Activated CD4-positive, alpha-beta T cell treated with anti-CD3 and anti-CD28 coated beads, Interleukin-2, amount 10 ng/mL, durations not matched to agents 24 days and 14 days (primary cell): ENCODE results near the gene NQO2. TPM values are rescaled to one million over a fixed set of nuclear protein-coding genes. Genes with fewer than 3 reads are reported as not detected.
"Not testable (repeated sequence)": the region's sequence is repeated elsewhere in the genome, so short reads cannot be mapped to it uniquely, and the experiment has no call there.

ENCODE experiments used
- DNase-seq: peaks from one replicate; pipeline ENCODE4 v3.0.0; 2022
- H3K27ac Mint-ChIP-seq: one replicate; pipeline ENCODE4 v1.8.0; 2022; ENCODE audit warnings: mild to moderate bottlenecking, mixed read lengths
- H3K27me3 Mint-ChIP-seq: one replicate; pipeline ENCODE4 v1.8.0; 2022; ENCODE audit warnings: mixed read lengths
- H3K36me3 Mint-ChIP-seq: one replicate; pipeline ENCODE4 v1.8.0; 2022; ENCODE audit warnings: low read depth, mild to moderate bottlenecking, mixed read lengths
- H3K4me1 Mint-ChIP-seq: one replicate; pipeline ENCODE4 v1.8.0; 2021; ENCODE audit warnings: mixed read lengths
- H3K4me3 Mint-ChIP-seq: one replicate; pipeline ENCODE4 v1.8.0; 2022; ENCODE audit warnings: mild to moderate bottlenecking, moderate library complexity, mixed read lengths
- H3K9me3 Mint-ChIP-seq: one replicate; pipeline ENCODE4 v1.8.0; 2021; ENCODE audit warnings: mixed read lengths
- intact Hi-C: fragments of 100-400 bp; cut with micrococcal nuclease; formaldehyde crosslinking; loops from one replicate; pipeline ENCODE4 v1.15.1; 2023
- total RNA-seq: library from RNA; stranded (reverse); gene quantifications from 2 replicates; pipeline ENCODE4 v1.2.3, GENCODE V29; 2022

The NQO2 gene
- total RNA-seq, 1 donor from 2014 or later, result 29.1 TPM

DNA sequence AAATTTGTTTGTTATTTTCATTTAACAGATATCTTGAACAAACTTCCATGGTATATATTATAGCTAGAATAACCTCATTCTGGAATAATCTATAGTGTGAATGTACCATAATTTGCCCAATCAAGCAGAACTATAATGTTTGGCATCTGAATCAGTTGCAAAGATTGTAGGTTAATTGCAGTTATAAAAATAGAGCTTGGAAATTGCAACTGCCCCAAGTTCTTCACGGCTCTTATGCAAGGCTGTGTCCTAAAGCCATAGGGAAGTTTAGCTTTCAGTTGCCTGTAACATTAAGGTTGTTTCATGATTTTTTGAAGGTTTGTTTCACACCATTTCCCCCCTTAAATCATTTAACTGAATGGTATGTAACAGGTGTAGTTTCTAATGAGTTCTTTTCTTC lies 19.4 kb downstream of the NQO2 start:
- H3K9me3 Mint-ChIP-seq, result no peaks in the 10 kb centered on the region
- H3K27ac Mint-ChIP-seq, result no peak overlapping the region
- DNase-seq, result no peak
- H3K27me3 Mint-ChIP-seq, result no peaks in the 10 kb centered on the region
- H3K36me3 Mint-ChIP-seq, result peaks cover 55% of the 10 kb centered on the region
- peaks cover 29% of the 10 kb centered on the region for H3K4me1 Mint-ChIP-seq
- intact Hi-C loops, result no loop called here
- H3K4me3 Mint-ChIP-seq, result no peak overlapping the region

DNA sequence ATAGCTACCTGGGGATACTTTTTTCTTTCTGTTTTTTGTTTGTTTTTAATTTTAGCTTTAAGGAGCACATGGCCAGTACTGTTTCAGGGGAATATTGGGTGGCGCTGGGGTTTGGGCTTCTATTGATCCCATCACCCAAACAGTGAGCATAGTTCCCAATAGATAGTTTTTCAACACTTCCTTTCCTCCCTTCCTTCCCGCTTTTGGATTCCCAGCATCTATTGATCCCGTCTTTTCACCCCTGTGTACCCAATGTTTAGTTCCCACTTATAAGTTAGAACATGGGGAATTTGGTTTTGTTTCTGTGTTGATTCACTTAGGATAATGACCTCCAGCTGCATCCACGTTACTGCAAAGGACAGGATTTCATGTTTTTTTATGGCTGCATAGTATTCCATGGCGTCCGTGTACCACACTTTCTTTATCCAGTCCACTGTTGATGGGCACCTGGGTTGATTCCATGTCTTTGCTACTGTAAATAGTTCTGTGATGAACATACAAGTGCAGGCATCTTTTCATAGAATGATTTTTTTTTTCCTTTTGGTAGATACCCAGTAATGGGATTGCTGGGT lies 20.1 kb downstream of the NQO2 start:
- Mint-ChIP-seq H3K36me3 (peaks cover 49% of the 10 kb centered on the region), H3K27ac (no peak overlapping the region), H3K4me3 (no peak overlapping the region), H3K9me3 (no peaks in the 10 kb centered on the region), H3K27me3 (no peaks in the 10 kb centered on the region), H3K4me1 (peaks cover 35% of the 10 kb centered on the region)
- DNase-seq, result no peak
- intact Hi-C loops, result no loop called here

GRCh38 chr6:3020976-3021598 lies 21.4 kb downstream of the NQO2 start:
- H3K27me3 Mint-ChIP-seq, DNase-seq, H3K4me3 Mint-ChIP-seq, H3K27ac Mint-ChIP-seq, H3K9me3 Mint-ChIP-seq, intact Hi-C loops: not testable (repeated sequence)
- Mint-ChIP-seq H3K36me3 (peaks cover 42% of the 10 kb centered on the region), H3K4me1 (peaks cover 44% of the 10 kb centered on the region)

DNA sequence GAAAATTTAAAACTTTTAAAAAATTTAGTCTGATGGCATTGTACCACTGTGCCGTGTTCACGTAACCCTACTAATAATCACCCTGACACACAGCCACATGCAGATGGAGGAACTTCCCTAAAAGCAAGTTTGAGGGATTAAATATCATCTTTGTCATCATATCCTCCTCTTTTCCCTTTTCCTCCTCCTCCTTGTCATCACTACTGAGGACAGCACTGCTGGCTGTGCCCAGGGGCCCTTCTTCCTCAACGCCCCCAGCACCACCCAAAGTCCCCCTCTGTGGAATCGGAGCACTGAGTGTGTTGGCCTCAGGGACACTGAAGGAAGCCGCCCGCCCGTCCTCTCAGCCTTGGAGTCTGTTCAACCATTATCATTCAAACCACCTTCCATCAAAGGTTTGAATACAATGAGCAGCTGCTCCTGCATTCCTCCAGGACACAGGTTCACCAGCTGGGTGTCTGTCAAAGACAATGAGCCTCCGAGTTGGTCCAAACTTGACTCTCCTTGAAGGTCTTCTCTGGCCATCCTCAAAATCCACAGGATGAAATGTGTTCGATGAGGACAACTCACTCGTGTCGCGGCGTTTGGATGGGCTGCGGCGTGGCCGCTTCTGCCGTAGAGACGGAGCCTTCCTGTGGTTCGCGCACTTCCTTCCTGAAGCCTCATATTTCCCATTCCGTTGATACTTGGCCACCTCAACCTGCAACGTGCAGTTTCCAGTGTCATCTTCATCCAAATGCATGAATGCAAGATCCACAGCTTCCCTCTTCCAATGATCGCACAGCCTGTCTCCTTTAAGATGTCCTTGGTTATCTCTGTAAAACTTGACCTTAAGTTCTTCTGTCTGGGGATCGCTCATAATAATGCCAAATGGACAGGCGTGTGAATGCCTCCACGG lies 23.3 kb downstream of the NQO2 start:
- DNase-seq, result peak; percentile 82
- intact Hi-C loops, result loop anchor here (1.0 kb wide), 2 partner anchors 24 to 30 kb away; partner anchors contain the start of gene NQO2
- Mint-ChIP-seq H3K9me3 (no peaks in the 10 kb centered on the region), H3K4me1 (peaks cover 57% of the 10 kb centered on the region), H3K36me3 (peaks cover 30% of the 10 kb centered on the region), H3K4me3 (peak overlapping the region; percentile 94), H3K27ac (peak overlapping the region; percentile 97), H3K27me3 (no peaks in the 10 kb centered on the region)

GRCh38 chr6:3023663-3024483 lies 24.2 kb downstream of the NQO2 start:
- intact Hi-C loops, result loop anchor here (1.0 kb wide), 2 partner anchors 25 to 29 kb away; partner anchors contain the start of gene NQO2
- H3K4me3 Mint-ChIP-seq, result peak overlapping the region; percentile 94
- no peaks in the 10 kb centered on the region for H3K27me3 Mint-ChIP-seq
- no peaks in the 10 kb centered on the region for H3K9me3 Mint-ChIP-seq
- H3K27ac Mint-ChIP-seq, result peak overlapping the region; percentile 97
- DNase-seq, result peak; percentile 96
- peaks cover 60% of the 10 kb centered on the region for H3K4me1 Mint-ChIP-seq
- peaks cover 29% of the 10 kb centered on the region for H3K36me3 Mint-ChIP-seq

DNA sequence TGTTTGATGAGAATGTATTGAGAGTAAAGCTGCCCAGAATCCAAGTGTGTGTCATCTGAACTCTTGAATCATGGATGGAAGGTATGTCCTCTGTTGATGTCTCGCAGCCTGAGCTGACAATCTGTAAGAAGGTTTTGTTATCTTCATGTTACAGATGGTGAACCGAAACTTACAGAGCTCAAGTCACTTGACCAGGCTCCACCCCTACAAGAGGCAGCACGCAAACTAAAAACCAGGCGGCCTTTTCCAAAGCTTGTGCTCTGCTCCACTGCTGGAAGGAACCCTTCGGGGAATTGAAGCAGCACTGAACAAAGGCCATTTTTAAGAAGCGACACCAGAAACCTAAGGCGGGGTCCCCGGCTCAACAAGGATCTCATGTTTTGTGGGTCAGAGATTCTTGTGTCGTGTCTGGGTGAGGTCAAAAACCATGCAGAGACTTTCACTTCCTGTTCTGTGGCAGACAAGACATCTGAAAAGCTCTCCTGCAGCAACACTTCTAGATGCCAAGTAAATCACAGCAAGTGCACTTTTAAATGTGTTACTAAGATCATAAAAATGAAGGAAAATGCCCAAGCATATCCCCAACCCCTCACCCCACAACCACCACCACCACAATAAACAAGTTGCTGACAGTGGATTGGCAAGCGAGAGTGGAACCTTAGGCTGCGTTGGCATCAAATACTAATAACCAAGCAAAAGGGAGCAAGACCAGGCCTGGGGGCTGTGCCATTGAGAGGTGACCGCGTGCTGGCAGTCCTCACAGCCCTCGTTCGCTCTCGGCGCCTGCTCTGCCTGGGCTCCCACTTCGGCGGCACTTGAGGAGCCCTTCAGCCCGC lies 27.3 kb downstream of the NQO2 start:
- H3K9me3 Mint-ChIP-seq, result no peaks in the 10 kb centered on the region
- peak overlapping the region; percentile 90 for H3K27ac Mint-ChIP-seq
- H3K4me3 Mint-ChIP-seq, result peak overlapping the region; percentile 70
- peak; percentile 87 for DNase-seq
- intact Hi-C loops, result loop anchor here (1.0 kb wide), 1 partner anchor 25 kb away; no protein-coding TSS in a partner anchor
- peaks cover 13% of the 10 kb centered on the region for H3K36me3 Mint-ChIP-seq
- H3K4me1 Mint-ChIP-seq, result peaks cover 54% of the 10 kb centered on the region
- H3K27me3 Mint-ChIP-seq, result peaks cover 7% of the 10 kb centered on the region

DNA sequence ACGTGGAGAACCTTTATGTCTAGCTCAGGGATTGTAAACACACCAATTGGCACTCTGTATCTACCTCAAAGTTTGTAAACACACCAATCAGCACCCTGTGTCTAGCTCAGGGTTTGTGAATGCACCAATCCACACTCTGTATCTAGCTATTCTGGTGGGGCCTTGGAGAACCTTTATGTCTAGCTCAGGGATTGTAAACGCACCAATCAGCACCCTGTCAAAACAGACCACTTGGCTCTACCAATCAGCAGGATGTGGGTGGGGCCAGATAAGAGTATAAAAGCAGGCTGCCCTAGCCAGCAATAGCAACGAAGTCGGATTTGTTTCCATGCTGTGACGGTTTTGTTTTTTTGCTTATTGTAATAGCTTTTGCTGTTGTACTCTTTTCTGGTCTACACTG lies 28.5 kb downstream of the NQO2 start:
- Mint-ChIP-seq H3K27me3 (peaks cover 13% of the 10 kb centered on the region), H3K4me1 (peaks cover 48% of the 10 kb centered on the region)
- H3K9me3 Mint-ChIP-seq, H3K4me3 Mint-ChIP-seq, H3K36me3 Mint-ChIP-seq, intact Hi-C loops, DNase-seq, H3K27ac Mint-ChIP-seq: not testable (repeated sequence)

GRCh38 chr6:3031857-3032640 lies 32.4 kb downstream of the NQO2 start:
- intact Hi-C loops, result no loop called here
- no peak overlapping the region for H3K27ac Mint-ChIP-seq
- no peak overlapping the region for H3K4me3 Mint-ChIP-seq

DNA sequence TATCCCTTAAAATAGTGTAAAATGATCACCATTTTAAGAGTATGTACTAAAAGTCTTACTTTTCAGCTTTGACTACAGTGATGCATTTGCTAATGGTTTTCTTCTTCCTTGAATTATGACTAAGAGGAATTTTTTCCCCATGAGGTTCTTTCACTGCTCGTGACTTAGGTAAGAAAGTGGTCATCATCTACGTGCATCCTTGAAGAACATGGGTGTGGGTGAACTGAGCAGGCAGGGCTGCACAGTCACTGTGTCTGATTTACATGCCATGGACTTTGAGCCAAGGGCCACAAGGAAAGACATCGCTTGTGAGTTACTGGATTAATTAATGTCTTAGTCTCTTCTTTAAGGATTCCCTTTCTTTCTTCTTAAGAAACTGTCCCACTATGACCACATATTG lies 33.3 kb downstream of the NQO2 start:
- H3K27ac Mint-ChIP-seq, result no peak overlapping the region
- intact Hi-C loops, result no loop called here
- peaks cover 10% of the 10 kb centered on the region for H3K4me1 Mint-ChIP-seq
- H3K36me3 Mint-ChIP-seq, result no peaks in the 10 kb centered on the region
- peaks cover 9% of the 10 kb centered on the region for H3K9me3 Mint-ChIP-seq
- peak; percentile 19 for DNase-seq
- H3K4me3 Mint-ChIP-seq, result no peak overlapping the region
- H3K27me3 Mint-ChIP-seq, result peaks cover 29% of the 10 kb centered on the region

More at GRCh38 chr6:3031857-3032640, 32.4 kb downstream of the NQO2 start:
- DNase-seq, result no peak
- peaks cover 9% of the 10 kb centered on the region for H3K9me3 Mint-ChIP-seq
- H3K27me3 Mint-ChIP-seq, result peaks cover 23% of the 10 kb centered on the region
- H3K36me3 Mint-ChIP-seq, result no peaks in the 10 kb centered on the region
- peaks cover 14% of the 10 kb centered on the region for H3K4me1 Mint-ChIP-seq

- Mint-ChIP-seq H3K27me3 (peaks cover 32% of the 10 kb centered on the region), H3K9me3 (peaks cover 9% of the 10 kb centered on the region)
- intact Hi-C loops, result no loop called here
Measured at GRCh38 chr6:3033652-3034051, 34.0 kb downstream of the NQO2 start.

GRCh38 chr6:3035397-3035796 lies 35.7 kb downstream of the NQO2 start:
- Mint-ChIP-seq H3K27me3 (peaks cover 26% of the 10 kb centered on the region), H3K27ac (no peak overlapping the region), H3K4me1 (peaks cover 5% of the 10 kb centered on the region), H3K9me3 (peaks cover 9% of the 10 kb centered on the region), H3K36me3 (no peaks in the 10 kb centered on the region), H3K4me3 (no peak overlapping the region)
- intact Hi-C loops, result no loop called here
- peak; percentile 18 for DNase-seq

More at GRCh38 chr6:3033652-3034051, 34.0 kb downstream of the NQO2 start:
- no peak for DNase-seq
- Mint-ChIP-seq H3K27ac (no peak overlapping the region), H3K4me3 (no peak overlapping the region), H3K36me3 (no peaks in the 10 kb centered on the region), H3K4me1 (peaks cover 5% of the 10 kb centered on the region)
